ENCODE data around the gene GPS1. TPM values are rescaled to one million over a fixed set of nuclear protein-coding genes. Genes with fewer than 3 reads are reported as not detected.

Gene GPS1
- total RNA-seq, 3 donors from 2014 or later (not counting 1 experiment from before 2014, with no cell fraction given): 78.9 to 87.6 (median 85.3) TPM

DNA sequence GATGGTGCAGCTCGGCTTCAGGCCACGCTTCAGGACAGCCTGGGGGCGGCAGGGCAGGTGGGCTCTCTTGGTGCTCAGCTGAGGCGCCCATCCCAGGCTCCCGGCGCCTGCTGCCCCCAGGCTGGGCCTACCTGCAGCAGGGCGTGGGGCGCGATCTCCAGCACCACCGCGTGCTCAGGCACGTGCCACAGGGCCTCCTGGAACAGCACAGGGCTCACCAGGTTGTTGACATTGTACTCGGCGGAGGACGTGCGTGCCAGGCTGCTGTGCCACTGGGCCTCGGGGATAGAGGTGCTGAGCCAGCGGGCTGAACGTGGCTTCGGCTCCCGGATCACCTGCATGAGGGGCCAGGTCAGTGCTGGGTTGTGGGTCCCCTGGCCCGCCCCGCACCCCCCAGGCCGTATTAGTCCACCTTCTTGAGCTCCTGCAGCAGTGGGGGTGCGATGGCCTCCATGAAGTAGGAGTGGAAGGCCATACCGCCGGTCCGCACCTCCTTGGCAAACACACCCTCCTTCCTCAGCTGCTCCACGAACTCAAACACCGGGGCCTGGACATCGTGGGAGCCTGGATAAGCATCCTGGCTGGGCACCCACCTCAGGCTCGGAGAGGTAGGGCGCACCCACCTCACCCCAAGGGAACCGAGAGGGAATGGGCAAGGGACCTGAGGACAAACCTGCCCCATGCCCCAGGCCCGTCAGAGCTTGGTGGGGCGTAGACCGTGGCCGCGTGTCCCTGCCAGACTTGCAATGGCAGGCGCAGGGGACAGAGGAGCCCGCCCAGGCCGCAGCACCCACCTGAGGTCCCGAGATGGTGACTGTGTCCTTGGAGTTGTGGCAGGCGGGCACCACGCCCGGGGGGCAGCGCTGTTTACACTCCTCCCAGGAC lies 37.4 kb downstream of the GPS1 start:
- Histone ChIP-seq H3K27ac (ENCODE audit: low read length) (no peak overlapping the region), H3K4me1 (ENCODE audit: control insufficient read depth, insufficient read depth, low read length) (no peaks in the 10 kb centered on the region), H3K9me3 (ENCODE audit: control insufficient read depth, insufficient read depth, low read length) (no peaks in the 10 kb centered on the region), H3K4me3 (ENCODE audit: low read length) (no peak overlapping the region), H3K27me3 (ENCODE audit: control insufficient read depth, insufficient read depth, low read length) (no peaks in the 10 kb centered on the region), H3K36me3 (ENCODE audit: control insufficient read depth, insufficient read depth, low read length) (peaks cover 69% of the 10 kb centered on the region)
- H3K27ac Mint-ChIP-seq: no peak overlapping the region
- intact Hi-C loops (cut with micrococcal nuclease): no loop called here
- no peaks in the 10 kb centered on the region for H3K9me3 Mint-ChIP-seq
- DNase-seq: no peak
- no peaks in the 10 kb centered on the region for H3K36me3 Mint-ChIP-seq
- no peaks in the 10 kb centered on the region for H3K27me3 Mint-ChIP-seq (ENCODE audit: low read depth in 2 of 2)
- TF ChIP-seq, protein P1, sequence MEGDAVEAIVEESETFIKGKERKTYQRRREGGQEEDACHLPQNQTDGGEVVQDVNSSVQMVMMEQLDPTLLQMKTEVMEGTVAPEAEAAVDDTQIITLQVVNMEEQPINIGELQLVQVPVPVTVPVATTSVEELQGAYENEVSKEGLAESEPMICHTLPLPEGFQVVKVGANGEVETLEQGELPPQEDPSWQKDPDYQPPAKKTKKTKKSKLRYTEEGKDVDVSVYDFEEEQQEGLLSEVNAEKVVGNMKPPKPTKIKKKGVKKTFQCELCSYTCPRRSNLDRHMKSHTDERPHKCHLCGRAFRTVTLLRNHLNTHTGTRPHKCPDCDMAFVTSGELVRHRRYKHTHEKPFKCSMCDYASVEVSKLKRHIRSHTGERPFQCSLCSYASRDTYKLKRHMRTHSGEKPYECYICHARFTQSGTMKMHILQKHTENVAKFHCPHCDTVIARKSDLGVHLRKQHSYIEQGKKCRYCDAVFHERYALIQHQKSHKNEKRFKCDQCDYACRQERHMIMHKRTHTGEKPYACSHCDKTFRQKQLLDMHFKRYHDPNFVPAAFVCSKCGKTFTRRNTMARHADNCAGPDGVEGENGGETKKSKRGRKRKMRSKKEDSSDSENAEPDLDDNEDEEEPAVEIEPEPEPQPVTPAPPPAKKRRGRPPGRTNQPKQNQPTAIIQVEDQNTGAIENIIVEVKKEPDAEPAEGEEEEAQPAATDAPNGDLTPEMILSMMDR (IDR thresholded peaks at IDR 0.05): no peak
- no peak overlapping the region for H3K4me3 Mint-ChIP-seq
- H3K4me1 Mint-ChIP-seq: no peaks in the 10 kb centered on the region
- WGBS (ENCODE audit: insufficient coverage): 97% methylated on average over 47 of the region's 47 CpGs
- ATAC-seq: no peak

DNA sequence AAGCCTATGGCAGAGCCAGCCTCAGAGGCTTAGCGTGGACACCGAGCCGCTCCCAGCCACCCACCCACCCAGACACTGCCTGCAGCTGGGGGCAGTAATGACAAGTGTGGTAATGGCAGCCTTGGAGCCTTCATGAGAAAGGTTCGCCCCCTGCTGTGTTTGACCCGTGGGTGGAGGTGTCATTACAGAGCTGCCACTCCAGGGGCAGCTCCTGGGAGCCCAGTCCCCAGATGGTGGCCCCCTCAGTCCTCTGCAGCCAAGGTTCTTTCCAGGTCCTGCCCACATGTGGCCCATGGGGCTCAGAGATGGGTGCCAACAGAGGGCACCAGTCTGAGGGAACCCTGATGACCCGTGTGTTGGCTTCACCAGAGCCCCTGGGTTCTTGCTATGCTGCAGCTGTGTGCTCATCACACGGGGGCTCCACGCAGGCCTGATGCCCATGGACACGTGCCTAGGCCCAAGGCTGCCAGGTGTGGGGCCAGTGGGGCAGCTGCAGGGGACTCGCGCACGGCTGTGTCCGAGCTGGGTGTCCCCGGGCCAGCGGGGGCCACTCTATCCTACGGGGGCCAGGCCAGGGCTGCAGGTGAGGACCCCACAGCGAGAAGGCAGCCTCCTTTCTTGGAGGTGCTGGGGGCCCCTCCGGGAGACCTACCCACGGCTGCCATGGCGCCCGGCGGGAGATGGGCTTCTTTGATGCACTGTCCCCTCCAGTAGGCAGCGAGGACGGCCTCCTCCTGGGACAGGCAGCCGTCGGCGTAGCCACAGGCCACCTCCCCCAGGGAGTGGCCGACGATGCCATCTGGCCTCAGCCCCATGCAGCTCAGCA lies 38.2 kb downstream of the GPS1 start:
- WGBS (ENCODE audit: insufficient coverage): 95% methylated on average over 26 of the region's 29 CpGs
- H3K36me3 ChIP-seq (ENCODE audit: control insufficient read depth, insufficient read depth, low read length): peaks cover 65% of the 10 kb centered on the region
- DNase-seq (no peak), ATAC-seq (no peak)
- H3K4me1 ChIP-seq (ENCODE audit: control insufficient read depth, insufficient read depth, low read length): no peaks in the 10 kb centered on the region
- no peak overlapping the region for H3K27ac Mint-ChIP-seq
- no peak overlapping the region for H3K27ac ChIP-seq (ENCODE audit: low read length)
- H3K9me3 Mint-ChIP-seq: no peaks in the 10 kb centered on the region
- no peaks in the 10 kb centered on the region for H3K36me3 Mint-ChIP-seq
- no peaks in the 10 kb centered on the region for H3K9me3 ChIP-seq (ENCODE audit: control insufficient read depth, insufficient read depth, low read length)
- no peaks in the 10 kb centered on the region for H3K27me3 ChIP-seq (ENCODE audit: control insufficient read depth, insufficient read depth, low read length)
- no peak overlapping the region for H3K4me3 ChIP-seq (ENCODE audit: low read length)
- TF ChIP-seq, protein P1 (IDR thresholded peaks at IDR 0.05): no peak
- H3K4me1 Mint-ChIP-seq: no peaks in the 10 kb centered on the region
- H3K4me3 Mint-ChIP-seq: no peak overlapping the region
- no peaks in the 10 kb centered on the region for H3K27me3 Mint-ChIP-seq (ENCODE audit: low read depth in 2 of 2)
- intact Hi-C loops (cut with micrococcal nuclease): loop anchor here (10.0 kb wide), 1 partner anchor 215 kb away; the partner anchor contains the start of gene ARHGDIA

DNA sequence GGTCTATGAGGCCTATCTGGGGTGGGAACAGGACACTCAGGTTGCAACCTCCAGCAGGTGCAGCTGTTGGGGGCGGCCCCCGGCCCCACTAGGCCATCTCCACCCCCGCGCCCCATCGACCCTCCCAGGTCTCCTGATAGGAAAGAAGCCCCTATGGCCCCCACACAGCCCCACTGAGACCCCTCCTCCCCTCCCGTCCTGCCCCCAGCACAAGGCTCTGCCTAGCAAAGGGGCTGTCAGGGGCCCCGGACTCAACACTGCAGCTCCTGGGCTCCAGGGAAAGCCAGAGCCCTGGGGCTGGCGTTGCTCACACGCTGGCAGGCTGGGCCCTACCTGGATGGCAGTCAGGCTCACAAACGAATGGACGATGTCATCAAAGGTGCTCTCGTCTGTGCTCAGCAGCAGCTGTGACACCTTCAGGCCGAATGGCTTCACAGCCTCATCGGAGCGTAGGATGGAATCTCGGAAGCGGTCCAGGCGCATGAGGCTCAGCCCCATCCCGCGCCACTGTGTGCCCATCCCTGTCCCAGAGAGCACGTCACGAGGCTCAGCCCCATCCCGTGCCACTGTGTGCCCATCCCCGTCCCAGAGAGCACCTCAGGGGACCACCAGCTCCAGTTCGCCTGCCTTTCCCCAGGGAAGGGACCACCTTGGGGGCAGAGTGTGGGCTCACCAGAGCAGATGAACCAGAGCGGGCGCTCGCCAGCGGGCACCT lies 39.0 kb downstream of the GPS1 start:
- H3K27me3 Mint-ChIP-seq (ENCODE audit: low read depth in 2 of 2): no peaks in the 10 kb centered on the region
- no peaks in the 10 kb centered on the region for H3K4me1 Mint-ChIP-seq
- no peaks in the 10 kb centered on the region for H3K36me3 Mint-ChIP-seq
- H3K9me3 ChIP-seq (ENCODE audit: control insufficient read depth, insufficient read depth, low read length): no peaks in the 10 kb centered on the region
- no peak overlapping the region for H3K4me3 Mint-ChIP-seq
- H3K4me1 ChIP-seq (ENCODE audit: control insufficient read depth, insufficient read depth, low read length): no peaks in the 10 kb centered on the region
- DNase-seq (no peak), ATAC-seq (no peak)
- no peak overlapping the region for H3K27ac Mint-ChIP-seq
- TF ChIP-seq, protein P1 (IDR thresholded peaks at IDR 0.05): no peak
- H3K9me3 Mint-ChIP-seq: no peaks in the 10 kb centered on the region
- H3K4me3 ChIP-seq (ENCODE audit: low read length): no peak overlapping the region
- peaks cover 71% of the 10 kb centered on the region for H3K36me3 ChIP-seq (ENCODE audit: control insufficient read depth, insufficient read depth, low read length)
- intact Hi-C loops (cut with micrococcal nuclease): loop anchor here (10.0 kb wide), 1 partner anchor 216 kb away; the partner anchor contains the start of gene ARHGDIA
- no peak overlapping the region for H3K27ac ChIP-seq (ENCODE audit: low read length)
- H3K27me3 ChIP-seq (ENCODE audit: control insufficient read depth, insufficient read depth, low read length): no peaks in the 10 kb centered on the region
- WGBS (ENCODE audit: insufficient coverage): 96% methylated on average over 29 of the region's 29 CpGs
